ENCODE measurements around the gene UBE2E3.

- TF ChIP-seq, protein P1, sequence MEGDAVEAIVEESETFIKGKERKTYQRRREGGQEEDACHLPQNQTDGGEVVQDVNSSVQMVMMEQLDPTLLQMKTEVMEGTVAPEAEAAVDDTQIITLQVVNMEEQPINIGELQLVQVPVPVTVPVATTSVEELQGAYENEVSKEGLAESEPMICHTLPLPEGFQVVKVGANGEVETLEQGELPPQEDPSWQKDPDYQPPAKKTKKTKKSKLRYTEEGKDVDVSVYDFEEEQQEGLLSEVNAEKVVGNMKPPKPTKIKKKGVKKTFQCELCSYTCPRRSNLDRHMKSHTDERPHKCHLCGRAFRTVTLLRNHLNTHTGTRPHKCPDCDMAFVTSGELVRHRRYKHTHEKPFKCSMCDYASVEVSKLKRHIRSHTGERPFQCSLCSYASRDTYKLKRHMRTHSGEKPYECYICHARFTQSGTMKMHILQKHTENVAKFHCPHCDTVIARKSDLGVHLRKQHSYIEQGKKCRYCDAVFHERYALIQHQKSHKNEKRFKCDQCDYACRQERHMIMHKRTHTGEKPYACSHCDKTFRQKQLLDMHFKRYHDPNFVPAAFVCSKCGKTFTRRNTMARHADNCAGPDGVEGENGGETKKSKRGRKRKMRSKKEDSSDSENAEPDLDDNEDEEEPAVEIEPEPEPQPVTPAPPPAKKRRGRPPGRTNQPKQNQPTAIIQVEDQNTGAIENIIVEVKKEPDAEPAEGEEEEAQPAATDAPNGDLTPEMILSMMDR (conservative IDR thresholded peaks at IDR 0.05; ENCODE audit: low read length): no peak
- no peak for TF ChIP-seq EZH2phosphoT487 (IDR thresholded peaks at IDR 0.05; ENCODE audit: borderline replicate concordance)
Measured at GRCh38 chr2:181046833-181047232, 66.4 kb downstream of the UBE2E3 start.

Data from Loucy (cell line).